AG04449 (cell line): Measurements from ENCODE around the gene CDHR3.
"Not testable (repeated sequence)": the region's sequence is repeated elsewhere in the genome, so short reads cannot be mapped to it uniquely, and the experiment has no call there.

Source experiments
- CTCF ChIA-PET: fragments of 350-600 bp; formaldehyde crosslinking; extraction: SDS; loops from one replicate; lab custom pipeline; 2021; ENCODE audit warnings: antibody characterized with exemption; lab: Yijun Ruan, JAX
- POLR2A ChIA-PET: fragments of 400-600, 350-600 bp; formaldehyde crosslinking; extraction: SDS; loops from one replicate; lab custom pipeline; 2020; ENCODE audit warnings: antibody characterized with exemption, inconsistent platforms; lab: Yijun Ruan, JAX
- DNase-seq: peaks from one replicate; pipeline ENCODE4 v3.0.0-alpha.2; 2010; ENCODE audit warnings: low read depth, low spot score
- H3K4me3 ChIP-seq: 2 replicates; pipeline ENCODE4 v1.5.1; 2011; ENCODE audit warnings: low read depth, mild to moderate bottlenecking, control low read depth, low read length
- TF ChIP-seq, protein P1 (sequence below): IDR thresholded peaks from one replicate; pipeline ENCODE4 v1.5.1; 2011; ENCODE audit warnings: mild to moderate bottlenecking, moderate library complexity, low read length, control low read depth, inconsistent platforms; ENCODE audit not compliant: insufficient read depth; ENCODE audit errors: missing control alignments

Gene CDHR3

DNA sequence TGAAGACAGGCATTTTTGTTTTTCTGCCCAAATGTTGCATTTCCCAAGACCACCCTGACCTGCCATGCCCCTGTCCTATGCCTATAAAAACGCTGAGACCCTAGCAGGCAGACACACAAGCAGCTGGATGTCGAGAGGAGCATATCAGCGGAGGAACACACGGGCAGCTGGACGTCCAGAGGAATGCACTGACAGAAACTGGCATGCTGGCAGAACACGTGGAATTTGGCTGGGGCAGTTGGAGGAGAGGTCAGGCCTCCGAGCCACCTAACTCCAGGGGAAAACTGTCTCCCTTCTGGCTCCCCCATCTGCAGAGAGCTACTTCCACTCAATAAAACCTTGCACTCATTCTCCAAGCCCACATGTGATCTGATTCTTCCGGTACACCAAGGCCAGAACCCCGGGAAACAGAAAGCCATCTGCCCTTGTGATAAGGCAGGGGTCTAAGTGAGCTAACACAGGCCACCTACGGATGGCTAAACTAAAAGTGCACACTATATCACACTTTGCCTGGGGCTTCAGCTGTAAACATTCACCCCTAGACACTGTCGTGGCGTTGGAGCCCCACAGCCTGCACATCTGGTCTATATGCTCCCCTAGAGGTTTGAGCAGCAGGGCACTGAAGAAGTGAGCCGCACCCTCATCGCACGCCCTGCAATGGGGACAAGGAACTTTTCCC lies 10.0 kb upstream of the CDHR3 start:
- ChIA-PET POLR2A (no interaction called here), CTCF (interaction anchor here (1.2 to 1.3 kb wide), 2 partner anchors 11 to 13 kb away, joined by 3 read pairs; no protein-coding TSS in a partner anchor)
- DNase-seq: no peak
- no peak overlapping the region for H3K4me3 ChIP-seq
- TF ChIP-seq, protein P1, sequence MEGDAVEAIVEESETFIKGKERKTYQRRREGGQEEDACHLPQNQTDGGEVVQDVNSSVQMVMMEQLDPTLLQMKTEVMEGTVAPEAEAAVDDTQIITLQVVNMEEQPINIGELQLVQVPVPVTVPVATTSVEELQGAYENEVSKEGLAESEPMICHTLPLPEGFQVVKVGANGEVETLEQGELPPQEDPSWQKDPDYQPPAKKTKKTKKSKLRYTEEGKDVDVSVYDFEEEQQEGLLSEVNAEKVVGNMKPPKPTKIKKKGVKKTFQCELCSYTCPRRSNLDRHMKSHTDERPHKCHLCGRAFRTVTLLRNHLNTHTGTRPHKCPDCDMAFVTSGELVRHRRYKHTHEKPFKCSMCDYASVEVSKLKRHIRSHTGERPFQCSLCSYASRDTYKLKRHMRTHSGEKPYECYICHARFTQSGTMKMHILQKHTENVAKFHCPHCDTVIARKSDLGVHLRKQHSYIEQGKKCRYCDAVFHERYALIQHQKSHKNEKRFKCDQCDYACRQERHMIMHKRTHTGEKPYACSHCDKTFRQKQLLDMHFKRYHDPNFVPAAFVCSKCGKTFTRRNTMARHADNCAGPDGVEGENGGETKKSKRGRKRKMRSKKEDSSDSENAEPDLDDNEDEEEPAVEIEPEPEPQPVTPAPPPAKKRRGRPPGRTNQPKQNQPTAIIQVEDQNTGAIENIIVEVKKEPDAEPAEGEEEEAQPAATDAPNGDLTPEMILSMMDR: no peak

DNA sequence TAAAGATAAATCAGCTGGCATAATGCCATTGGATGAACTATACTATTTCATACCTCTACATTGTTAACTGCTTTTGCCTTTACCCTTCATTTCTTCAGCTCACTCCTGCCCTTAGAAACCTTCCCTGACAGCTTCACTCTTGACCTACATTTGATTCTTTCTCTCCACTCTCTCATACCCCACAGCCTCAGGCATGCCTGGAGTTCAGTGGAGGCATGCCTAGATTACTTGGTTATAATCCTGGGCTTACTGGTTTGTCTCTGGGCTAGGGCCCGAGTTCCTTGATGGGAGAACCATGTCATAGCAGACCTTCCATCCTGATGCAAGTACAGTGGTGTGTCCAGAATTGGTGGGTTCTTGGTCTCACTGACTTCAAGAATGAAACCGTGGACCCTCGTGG lies 8.4 kb upstream of the CDHR3 start:
- DNase-seq: no peak
- ChIA-PET CTCF (interaction anchor here (0.7 to 1.3 kb wide), 2 partner anchors 11 to 55 kb away, joined by 3 read pairs; no protein-coding TSS in a partner anchor), POLR2A (no interaction called here)
- H3K4me3 ChIP-seq: no peak overlapping the region
- TF ChIP-seq, protein P1: no peak

DNA sequence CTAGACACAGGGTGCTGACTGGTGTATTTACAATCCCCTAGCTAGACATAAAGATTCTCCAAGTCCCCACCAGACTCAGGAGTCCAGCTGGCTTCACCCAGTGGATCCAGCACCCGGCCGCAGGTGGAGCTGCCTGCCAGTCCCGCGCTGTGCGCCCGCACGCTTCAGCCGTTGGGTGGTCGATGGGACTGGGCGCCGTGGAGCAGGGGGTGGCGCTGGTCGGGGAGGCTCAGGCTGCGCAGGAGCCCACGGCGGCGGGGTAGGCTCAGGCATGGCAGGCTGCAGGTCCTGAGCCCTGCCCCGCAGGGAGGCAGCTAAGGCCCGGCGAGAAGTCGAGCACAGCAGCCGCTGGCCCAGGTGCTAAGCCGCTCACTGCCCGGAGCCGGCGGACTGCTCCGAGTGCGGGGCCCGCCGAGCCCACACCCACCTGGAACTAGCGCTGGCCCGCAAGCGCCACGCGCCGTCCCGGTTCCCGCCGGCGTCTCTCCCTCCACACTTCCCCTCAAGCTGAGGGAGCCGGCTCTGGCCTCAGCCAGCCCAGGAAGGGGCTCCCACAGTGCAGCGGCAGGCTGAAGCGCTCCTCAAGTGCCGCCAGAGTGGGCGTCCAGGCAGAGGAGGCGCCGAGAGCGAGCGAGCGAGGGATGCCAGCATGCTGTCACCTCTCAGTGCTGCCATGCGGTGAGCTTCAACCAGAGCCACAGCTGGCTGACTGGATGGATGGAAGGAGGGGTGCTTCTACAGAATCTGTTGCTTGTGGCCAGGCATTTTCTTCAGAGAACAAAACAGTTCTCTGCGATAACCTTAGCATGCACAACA lies 7.2 kb upstream of the CDHR3 start:
- POLR2A ChIA-PET: interaction anchor here (0.7 kb wide), 1 partner anchor 20 kb away, joined by 3 read pairs; no protein-coding TSS in a partner anchor
- CTCF ChIA-PET, DNase-seq, H3K4me3 ChIP-seq: not testable (repeated sequence)

DNA sequence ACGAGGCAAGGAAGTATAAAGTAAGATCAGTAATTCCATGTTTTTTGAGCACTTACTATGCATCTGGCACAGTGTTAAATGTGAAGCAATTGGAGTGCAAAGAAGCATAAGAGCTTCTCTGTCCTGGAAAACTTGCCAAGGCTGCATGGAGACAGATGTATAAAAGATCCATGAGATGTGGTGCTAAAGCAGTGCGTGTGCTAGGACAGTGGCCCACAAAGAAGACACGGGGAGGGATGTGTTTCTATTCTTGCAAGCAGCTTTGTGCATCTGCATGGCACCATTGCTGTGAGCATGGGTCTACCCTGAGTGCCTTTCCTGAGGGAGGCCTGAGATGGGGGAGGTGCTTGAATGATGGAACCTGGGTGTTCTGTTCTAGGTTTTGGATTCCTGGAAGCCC lies 5.1 kb upstream of the CDHR3 start:
- TF ChIP-seq, protein P1: no peak
- ChIA-PET CTCF (no interaction called here), POLR2A (no interaction called here)
- no peak for DNase-seq
- H3K4me3 ChIP-seq: no peak overlapping the region

DNA sequence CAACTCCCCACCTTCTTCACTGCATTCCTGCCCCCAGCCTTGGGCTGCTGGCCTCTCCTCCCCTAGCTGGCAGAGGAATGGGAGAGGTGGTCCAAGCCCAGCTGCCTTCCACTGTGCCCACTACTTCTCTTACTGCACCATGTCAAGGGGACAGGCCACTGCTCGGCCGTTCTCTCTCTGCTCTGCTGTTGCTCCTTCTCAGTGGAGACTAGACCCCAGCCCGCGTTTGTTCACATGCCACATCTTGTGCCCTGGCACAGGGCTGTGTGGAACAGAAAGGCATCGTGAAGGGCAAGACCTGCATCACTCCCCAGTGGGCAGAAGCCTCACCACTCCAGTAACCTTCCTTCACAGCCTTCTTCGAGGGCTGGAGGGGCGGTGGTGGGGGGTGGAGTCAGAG lies 711 bp upstream of the CDHR3 start:
- DNase-seq: no peak
- TF ChIP-seq, protein P1: no peak
- CTCF ChIA-PET: no interaction called here
- H3K4me3 ChIP-seq: no peak overlapping the region
- POLR2A ChIA-PET: no interaction called here

DNA sequence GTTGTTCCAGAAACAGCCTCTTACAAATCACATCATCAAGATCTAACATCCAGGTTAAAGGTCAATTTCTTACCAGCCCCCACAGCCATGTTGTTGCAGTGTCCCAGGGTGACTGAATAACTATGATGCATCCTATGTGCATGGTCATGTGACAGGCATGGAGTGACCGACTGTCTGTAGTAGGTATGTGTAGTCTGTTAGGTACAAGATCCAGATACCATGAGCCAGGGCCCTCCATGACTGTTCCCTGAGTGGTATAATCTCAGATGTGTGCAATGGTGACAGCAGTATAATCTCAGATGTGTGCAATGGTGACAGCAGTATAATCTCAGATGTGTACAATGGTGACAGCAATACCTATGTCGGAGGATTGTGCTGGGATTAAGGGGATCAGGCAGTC lies 8.8 kb downstream of the CDHR3 start:
- TF ChIP-seq, protein P1: no peak
- DNase-seq: no peak
- ChIA-PET CTCF (interaction anchor here (1.7 kb wide), 1 partner anchor 10 kb away, joined by 4 read pairs; no protein-coding TSS in a partner anchor), POLR2A (no interaction called here)
- H3K4me3 ChIP-seq: no peak overlapping the region
